RWPE2 (cell line): ENCODE measurements around the gene DPPA5.

Experiments used
- ATAC-seq: fragments of 200-7000 bp; cut with Tn5 transposase; 3 replicates; pipeline ENCODE4 v1.9.1; 2021; ENCODE audit warnings: low read depth
- DNase-seq: peaks from one replicate; pipeline ENCODE4 v3.0.0-alpha.2; 2020; ENCODE audit warnings: low spot score
- H3K27ac ChIP-seq: fragments of 450-650 bp; 2 replicates; pipeline ENCODE4 v1.5.1; 2017; ENCODE audit warnings: mild to moderate bottlenecking; ENCODE audit not compliant: poor library complexity, severe bottlenecking
- H3K27me3 ChIP-seq: fragments of 250-450 bp; sonication (Bioruptor Pico); 2 replicates; pipeline ENCODE4 v1.5.1; 2021; ENCODE audit warnings: mild to moderate bottlenecking, moderate library complexity; ENCODE audit not compliant: insufficient read depth, poor library complexity, severe bottlenecking
- H3K36me3 ChIP-seq: fragments of 250-450 bp; sonication (Bioruptor Pico); 2 replicates; pipeline ENCODE4 v1.5.1; 2020; ENCODE audit warnings: low read depth, mild to moderate bottlenecking, moderate library complexity
- H3K4me1 ChIP-seq: fragments of 250-450 bp; sonication (Bioruptor Pico); 2 replicates; pipeline ENCODE4 v1.5.1; 2021; ENCODE audit warnings: mild to moderate bottlenecking, moderate library complexity; ENCODE audit not compliant: insufficient read depth, poor library complexity, severe bottlenecking
- H3K4me3 ChIP-seq: fragments of 250-450 bp; sonication (Bioruptor Pico); 2 replicates; pipeline ENCODE4 v1.5.1; 2021; ENCODE audit warnings: mild to moderate bottlenecking, moderate library complexity; ENCODE audit not compliant: severe bottlenecking
- H3K9me3 ChIP-seq: fragments of 250-450 bp; sonication (Bioruptor Pico); 2 replicates; pipeline ENCODE4 v1.5.1; 2021; ENCODE audit warnings: mild to moderate bottlenecking, moderate library complexity; ENCODE audit not compliant: severe bottlenecking
- CTCF ChIP-seq: fragments of 450-650 bp; IDR thresholded peaks from one replicate; pipeline ENCODE4 v1.5.1; 2017; ENCODE audit warnings: mild to moderate bottlenecking, moderate library complexity; ENCODE audit not compliant: poor library complexity, severe bottlenecking

DPPA5 gene

GRCh38 chr6:73372516-73372915 lies 18.4 kb upstream of the DPPA5 start:
- H3K27ac ChIP-seq, result no peak overlapping the region
- TF ChIP-seq CTCF, result no peak
- H3K9me3 ChIP-seq, result peaks cover 4% of the 10 kb centered on the region
- no peaks in the 10 kb centered on the region for H3K27me3 ChIP-seq
- H3K4me3 ChIP-seq, result no peak overlapping the region
- ATAC-seq (no peak), DNase-seq (no peak)
- H3K4me1 ChIP-seq, result no peaks in the 10 kb centered on the region
- no peaks in the 10 kb centered on the region for H3K36me3 ChIP-seq

- no peaks in the 10 kb centered on the region for H3K36me3 ChIP-seq
- TF ChIP-seq CTCF, result no peak
- H3K4me3 ChIP-seq, result no peak overlapping the region
- H3K27me3 ChIP-seq, result no peaks in the 10 kb centered on the region
- no peak overlapping the region for H3K27ac ChIP-seq
- ATAC-seq (no peak), DNase-seq (no peak)
- no peaks in the 10 kb centered on the region for H3K4me1 ChIP-seq
- H3K9me3 ChIP-seq, result peaks cover 4% of the 10 kb centered on the region
Measured at GRCh38 chr6:73371984-73372383, 17.9 kb upstream of the DPPA5 start.

- H3K4me3 ChIP-seq, result no peak within 1 kb of the TSS
- no peak for TF ChIP-seq CTCF
- no peak within 1 kb of the TSS for H3K27ac ChIP-seq
- no peaks in the 10 kb centered on the region for H3K27me3 ChIP-seq
- no peak for ATAC-seq
- H3K36me3 ChIP-seq, result no peaks in the 10 kb centered on the region
- H3K9me3 ChIP-seq, result peaks cover 4% of the 10 kb centered on the region
- no peaks in the 10 kb centered on the region for H3K4me1 ChIP-seq
- DNase-seq, result no peak
Measured at GRCh38 chr6:73369563-73369962, 15.5 kb upstream of the DPPA5 start, which contains the start of gene OOEP. Gene OOEP (minus strand): TSS chr6:73369897. CDS start chr6:73369792, 105 bp downstream.

- H3K4me3 ChIP-seq, result no peak overlapping the region
- H3K36me3 ChIP-seq, result no peaks in the 10 kb centered on the region
- no peak overlapping the region for H3K27ac ChIP-seq
- H3K27me3 ChIP-seq, result no peaks in the 10 kb centered on the region
- TF ChIP-seq CTCF, result no peak
- H3K9me3 ChIP-seq, result peaks cover 4% of the 10 kb centered on the region
- no peaks in the 10 kb centered on the region for H3K4me1 ChIP-seq
- DNase-seq (no peak), ATAC-seq (no peak)
Measured at GRCh38 chr6:73369157-73369556, 15.1 kb upstream of the DPPA5 start.

GRCh38 chr6:73368675-73369074 lies 14.6 kb upstream of the DPPA5 start:
- Histone ChIP-seq H3K36me3 (no peaks in the 10 kb centered on the region), H3K27ac (no peak overlapping the region), H3K9me3 (peaks cover 4% of the 10 kb centered on the region), H3K4me3 (no peak overlapping the region), H3K4me1 (no peaks in the 10 kb centered on the region), H3K27me3 (no peaks in the 10 kb centered on the region)
- TF ChIP-seq CTCF, result no peak
- ATAC-seq, result no peak
- DNase-seq, result no peak
